HUDEP-2 (cell line): Measurements from ENCODE around the gene TENM3.
"Not testable (repeated sequence)": the region's sequence is repeated elsewhere in the genome, so short reads cannot be mapped to it uniquely, and the experiment has no call there.

Experiments
- DNase-seq, 76 experiments: peaks; one replicate each; lab custom pipeline; 2025; ENCODE audit not compliant: unreplicated experiment in 76 of 76; lab: John Stamatoyannopoulos, UW

The TENM3 gene

GRCh38 chr4:182385897-182386296, 142.7 kb downstream of the TENM3 start:
- DNase-seq, result no peak

GRCh38 chr4:182386576-182386975, 143.4 kb downstream of the TENM3 start:
- not testable (repeated sequence) for DNase-seq

- DNase-seq, result no peak
These were observed 148.0 kb downstream of the TENM3 start for GRCh38 chr4:182391111-182391684.

- no peak for DNase-seq
These were observed 151.0 kb downstream of the TENM3 start for GRCh38 chr4:182394181-182394580.

GRCh38 chr4:182400081-182400480, 156.9 kb downstream of the TENM3 start:
- DNase-seq, result no peak

- no peak for DNase-seq
These were observed 157.6 kb downstream of the TENM3 start for GRCh38 chr4:182400790-182401189.

- no peak for DNase-seq
These were observed 161.2 kb downstream of the TENM3 start for GRCh38 chr4:182404376-182404775.

- DNase-seq, result no peak
These were observed 161.9 kb downstream of the TENM3 start for GRCh38 chr4:182405087-182405486.

GRCh38 chr4:182409271-182409670, 166.1 kb downstream of the TENM3 start:
- no peak for DNase-seq

GRCh38 chr4:182411391-182411790, 168.2 kb downstream of the TENM3 start:
- DNase-seq, result no peak

GRCh38 chr4:182413550-182413949, 170.3 kb downstream of the TENM3 start:
- no peak for DNase-seq

- DNase-seq, result no peak
These were observed 171.9 kb downstream of the TENM3 start for GRCh38 chr4:182415116-182415515.

- DNase-seq, result no peak
These were observed 172.9 kb downstream of the TENM3 start for GRCh38 chr4:182416067-182416466.

GRCh38 chr4:182418054-182418734, 175.0 kb downstream of the TENM3 start:
- no peak for DNase-seq

GRCh38 chr4:182420189-182420588, 177.0 kb downstream of the TENM3 start:
- no peak for DNase-seq

GRCh38 chr4:182421753-182422152, 178.6 kb downstream of the TENM3 start:
- DNase-seq, result no peak

GRCh38 chr4:182425302-182425701, 182.1 kb downstream of the TENM3 start:
- no peak for DNase-seq

- DNase-seq, result no peak
These were observed 183.7 kb downstream of the TENM3 start for GRCh38 chr4:182426901-182427300.

- no peak for DNase-seq
These were observed 184.4 kb downstream of the TENM3 start for GRCh38 chr4:182427554-182427953.

- no peak for DNase-seq
These were observed 186.7 kb downstream of the TENM3 start for GRCh38 chr4:182429896-182430295.

- DNase-seq, result no peak
These were observed 189.6 kb downstream of the TENM3 start for GRCh38 chr4:182432819-182433218.

- DNase-seq, result no peak
These were observed 191.5 kb downstream of the TENM3 start for GRCh38 chr4:182434720-182435119.

- DNase-seq, result no peak
These were observed 192.2 kb downstream of the TENM3 start for GRCh38 chr4:182435401-182435800.
